ENCODE data around the gene TBC1D14.
A peak's percentile ranks its signal among the peaks of the same experiment; 100 is the strongest.

TBC1D14 gene

DNA sequence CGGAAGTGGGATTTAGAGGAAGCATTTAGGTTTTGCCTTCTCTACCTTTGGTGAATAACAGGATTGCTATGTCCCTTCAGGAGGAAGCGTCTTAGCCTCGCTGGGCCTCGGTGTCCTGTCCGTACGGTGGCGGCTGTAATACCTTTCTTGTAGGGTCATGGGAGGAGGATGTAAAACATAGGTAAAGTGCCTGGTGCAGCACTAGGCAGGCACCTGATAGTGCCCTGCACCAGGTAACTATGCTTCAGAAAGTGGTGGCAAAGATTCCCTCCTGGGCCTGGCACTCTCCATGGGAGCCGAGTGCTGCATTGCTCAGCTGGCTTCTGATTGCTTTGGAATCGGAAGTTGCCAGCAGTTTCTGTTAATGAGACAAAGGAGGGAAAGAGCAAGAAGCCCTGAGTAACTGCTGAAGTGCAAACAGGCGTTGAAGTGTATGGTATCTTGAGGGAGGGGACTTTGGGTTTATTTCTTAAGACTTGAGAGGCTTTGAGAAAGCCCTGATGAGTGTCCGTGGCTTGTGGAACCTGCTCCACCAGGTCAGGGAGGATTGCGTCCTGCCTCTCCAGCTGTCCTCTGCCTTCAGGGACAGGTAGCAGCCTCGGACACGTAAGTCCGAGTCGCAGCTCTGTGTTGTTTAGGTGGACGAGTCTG lies 45.8 kb downstream of the TBC1D14 start:
- no peak for DNase-seq

DNA sequence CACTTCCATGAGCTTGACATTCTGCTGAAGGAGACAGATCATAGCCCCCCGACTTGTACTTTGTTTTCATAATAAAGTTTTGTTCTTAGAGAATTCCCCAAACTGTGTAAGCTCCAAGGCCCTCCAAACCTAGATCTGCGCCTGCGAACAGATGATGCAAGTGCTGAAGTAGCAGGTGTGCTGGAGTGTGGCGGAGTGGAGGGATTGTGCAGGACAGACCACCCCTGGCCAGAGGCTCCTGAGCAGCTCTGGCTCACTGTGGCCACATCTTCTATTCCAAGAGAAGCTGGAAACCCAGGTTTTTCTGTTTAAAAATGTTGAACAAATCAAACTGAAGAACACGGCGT lies 46.4 kb downstream of the TBC1D14 start:
- DNase-seq = no peak

DNA sequence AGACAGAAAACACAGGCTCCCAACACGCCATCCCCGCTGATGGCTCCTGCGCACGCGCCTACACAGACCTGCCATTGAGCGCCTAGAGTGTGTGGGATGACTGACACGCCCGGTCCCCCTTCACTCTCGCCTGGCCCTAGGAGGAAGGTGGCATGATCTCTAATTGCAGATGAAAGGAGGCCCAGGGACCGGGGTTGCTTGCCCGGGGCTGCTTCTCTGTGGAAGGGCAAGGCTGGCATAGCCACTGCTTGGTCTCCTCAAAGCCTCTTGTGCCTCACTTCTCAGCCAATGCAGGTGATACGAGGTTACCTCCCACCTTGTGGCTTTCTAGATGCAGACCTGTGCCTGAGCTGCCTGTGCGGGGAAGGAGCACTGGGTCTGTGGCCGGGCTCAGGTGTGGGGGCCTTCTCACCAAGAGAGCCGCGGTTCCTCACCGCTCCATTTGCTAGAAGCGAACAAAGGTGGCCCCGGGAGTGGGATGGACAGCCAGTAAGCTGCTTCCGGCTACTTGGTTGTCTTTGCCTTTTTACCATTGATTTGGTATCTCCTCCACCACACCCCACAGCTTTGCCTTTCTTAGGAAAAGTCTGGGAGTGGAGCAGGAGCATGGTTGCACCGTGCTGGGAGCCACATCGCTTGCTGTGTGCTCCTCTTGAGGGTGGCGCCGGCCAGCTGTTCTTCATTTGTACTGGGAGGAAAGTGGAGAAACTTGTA lies 47.0 kb downstream of the TBC1D14 start:
- no peak for DNase-seq

- DNase-seq = no peak
These were observed 47.5 kb downstream of the TBC1D14 start for GRCh38 chr4:6957148-6957520.

- DNase-seq = no peak
These were observed 48.4 kb downstream of the TBC1D14 start for GRCh38 chr4:6957994-6958393.

DNA sequence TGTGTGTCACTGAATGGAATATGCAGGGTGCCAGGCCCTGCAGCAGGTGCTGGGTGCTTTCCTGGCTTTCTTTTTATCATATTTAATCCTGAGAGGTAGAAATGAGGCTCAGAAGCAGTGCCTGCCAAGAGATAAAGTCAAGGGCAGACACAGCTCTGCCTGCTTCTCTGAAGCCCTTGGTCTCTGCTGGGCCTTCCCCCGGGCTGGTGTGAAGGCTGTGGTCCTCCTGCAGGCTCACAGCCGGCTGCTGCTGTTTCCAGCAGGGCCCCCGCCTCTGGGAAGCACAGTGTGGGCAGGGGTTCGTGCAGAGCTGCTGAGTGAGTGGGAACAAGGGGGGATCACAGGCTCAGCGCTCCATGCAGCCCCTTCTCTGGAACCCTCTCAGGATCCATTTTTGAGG lies 49.6 kb downstream of the TBC1D14 start:
- DNase-seq = no peak

DNA sequence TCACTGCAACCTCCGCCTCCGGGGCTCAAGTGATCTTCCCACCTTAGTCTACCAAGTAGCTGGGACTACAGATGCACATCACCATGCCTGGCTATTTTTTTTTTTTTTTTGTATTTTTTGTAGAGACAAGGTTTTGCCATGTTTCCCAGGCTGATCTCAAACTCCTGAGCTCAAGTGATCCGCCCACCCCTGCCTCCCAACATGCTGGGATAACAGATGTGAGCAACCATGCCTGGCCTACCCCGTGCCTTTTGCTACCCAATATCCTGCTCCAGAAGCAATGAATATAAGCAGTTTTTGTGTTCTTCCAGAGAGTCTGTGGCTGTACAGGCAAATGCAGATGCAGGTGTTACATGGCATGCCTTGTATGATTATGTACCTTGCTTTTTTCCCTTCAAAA lies 50.5 kb downstream of the TBC1D14 start:
- DNase-seq = no peak

DNA sequence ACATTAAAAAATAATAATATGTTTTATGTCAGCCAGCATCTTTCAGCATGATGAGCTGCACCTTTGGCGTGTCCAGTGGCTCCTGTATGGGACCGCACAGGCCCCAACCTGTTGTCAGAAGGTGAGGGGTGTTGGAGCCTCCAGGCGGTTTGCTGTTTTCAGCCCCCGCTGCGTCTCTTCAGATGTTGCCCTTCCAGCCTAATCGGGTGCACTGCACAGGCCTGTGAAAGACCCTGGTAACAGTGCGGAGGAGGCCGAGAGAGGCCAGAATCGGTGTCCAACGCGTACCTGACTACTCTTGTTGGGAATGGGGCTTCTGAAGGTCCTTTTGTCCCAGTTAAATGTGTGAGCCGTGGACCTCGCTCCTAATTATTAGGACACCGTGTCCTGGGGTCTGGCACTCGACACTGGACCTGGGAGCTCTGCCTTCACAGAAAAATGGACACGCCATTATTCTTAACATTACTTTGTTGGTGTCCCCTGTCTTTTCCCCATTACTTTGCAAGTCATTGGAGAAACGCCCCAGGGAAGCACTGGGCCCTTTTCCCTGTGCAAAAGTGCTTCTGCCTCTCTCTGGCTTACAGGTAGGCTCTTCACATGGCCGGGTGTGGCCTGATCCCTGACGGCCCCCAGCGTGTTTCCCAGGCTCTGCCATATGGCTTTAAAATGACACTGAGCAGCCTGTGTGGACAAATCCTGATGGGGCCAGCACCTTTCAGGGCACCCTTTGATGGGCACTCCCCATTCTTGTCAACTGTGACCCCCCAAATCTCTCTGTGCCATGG lies 51.2 kb downstream of the TBC1D14 start:
- no peak for DNase-seq

DNA sequence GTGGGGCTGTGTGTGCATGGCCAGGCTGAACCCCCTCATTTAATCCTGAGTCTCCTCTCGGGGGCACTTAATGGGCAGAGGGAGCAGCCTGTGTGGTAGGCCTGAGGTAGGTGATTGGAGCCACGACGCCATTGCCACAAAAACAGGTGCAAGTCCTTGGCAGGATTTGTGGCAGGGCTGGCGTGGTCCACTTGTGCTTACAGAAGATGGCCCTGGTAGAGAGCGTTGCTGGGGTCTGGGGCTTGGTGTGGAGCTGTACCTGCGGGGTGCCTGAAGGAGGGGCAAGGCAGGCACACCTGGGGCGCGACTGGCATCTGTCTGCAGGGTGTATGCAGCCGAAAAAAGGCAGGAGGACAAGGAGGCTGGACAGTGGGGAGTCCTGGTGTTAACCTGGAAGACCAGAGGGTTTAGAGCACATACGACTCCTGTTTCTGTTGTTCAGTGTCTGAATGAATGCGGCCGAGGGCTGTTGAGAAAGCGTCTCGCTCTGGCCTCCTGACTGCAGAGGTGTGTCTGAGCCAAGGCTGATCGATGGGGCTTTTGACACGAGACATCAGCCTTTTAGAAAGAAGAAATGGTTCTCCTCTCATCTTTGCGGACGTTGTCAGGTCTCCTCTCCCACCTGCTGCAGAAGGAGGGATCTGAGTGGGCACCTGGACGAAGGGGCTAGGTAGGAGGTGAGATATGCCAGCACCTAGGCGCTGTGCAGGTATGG lies 52.0 kb downstream of the TBC1D14 start:
- no peak for DNase-seq

- DNase-seq = no peak
These were observed 52.8 kb downstream of the TBC1D14 start for GRCh38 chr4:6962211-6963041.

GRCh38 chr4:6963139-6963611 lies 53.5 kb downstream of the TBC1D14 start:
- no peak for DNase-seq

DNA sequence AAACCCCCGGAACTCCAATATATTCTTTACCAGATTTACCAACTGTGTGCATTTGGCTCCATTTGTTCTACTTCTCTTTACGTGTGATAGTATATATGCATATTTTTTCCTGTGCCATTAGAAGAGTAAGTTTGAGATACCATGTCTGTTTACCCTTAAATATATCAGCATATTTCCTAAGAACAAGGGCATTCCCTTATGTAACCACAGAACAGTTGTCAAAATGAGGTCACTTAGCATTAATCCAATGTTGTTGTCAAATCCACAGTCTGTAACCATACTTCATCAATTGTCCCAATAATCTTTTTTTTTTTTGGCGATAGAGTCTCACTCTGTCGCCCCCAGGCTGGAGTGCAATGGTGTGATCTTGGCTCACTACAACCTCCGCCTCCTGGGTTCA lies 55.2 kb downstream of the TBC1D14 start:
- DNase-seq = no peak

GRCh38 chr4:6965329-6965728 lies 55.7 kb downstream of the TBC1D14 start:
- no peak for DNase-seq

DNA sequence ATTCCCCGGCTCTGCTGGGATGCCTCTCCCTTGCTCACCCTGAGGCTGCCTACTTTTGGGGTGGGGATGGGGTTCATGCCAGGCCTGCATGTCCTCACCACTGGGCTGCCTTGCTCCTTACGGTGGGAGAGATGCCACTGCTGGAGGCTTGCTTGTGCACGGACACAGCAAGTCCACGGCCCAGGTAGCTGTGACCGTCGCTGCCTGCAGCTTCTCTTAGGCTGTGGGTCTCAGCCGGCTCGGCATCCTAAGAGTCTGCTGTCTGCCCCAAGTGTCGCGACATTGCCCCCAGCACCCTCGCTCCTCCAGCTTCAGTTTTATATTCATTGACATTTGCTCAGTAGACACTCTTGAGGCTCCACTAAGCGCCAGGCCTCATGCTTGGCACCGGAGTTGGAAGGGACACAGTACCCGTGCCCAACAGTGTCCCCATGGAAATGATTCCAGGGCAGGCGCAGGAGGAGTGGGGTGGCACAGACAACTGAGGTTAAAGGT lies 58.3 kb downstream of the TBC1D14 start:
- no peak for DNase-seq

DNA sequence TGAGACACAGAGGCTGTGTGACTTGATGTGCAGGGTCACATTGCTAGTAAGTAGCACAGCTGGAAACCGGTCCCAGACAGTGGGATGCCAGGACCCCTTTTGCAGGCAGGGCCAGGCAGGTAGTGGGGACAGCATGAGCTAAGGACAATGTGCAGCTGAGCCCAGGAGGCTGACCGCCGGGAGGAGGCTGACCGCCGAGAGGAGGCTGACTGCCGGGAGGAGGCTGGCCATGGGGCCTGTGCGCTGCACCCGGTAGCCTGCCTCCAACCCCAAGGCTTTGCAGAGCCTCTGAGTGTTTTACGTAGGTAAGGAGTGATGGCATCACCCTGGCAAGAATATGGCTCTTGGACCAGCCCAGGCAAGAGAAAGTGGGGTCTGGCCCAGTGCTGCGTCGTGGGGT lies 58.9 kb downstream of the TBC1D14 start:
- no peak for DNase-seq

DNA sequence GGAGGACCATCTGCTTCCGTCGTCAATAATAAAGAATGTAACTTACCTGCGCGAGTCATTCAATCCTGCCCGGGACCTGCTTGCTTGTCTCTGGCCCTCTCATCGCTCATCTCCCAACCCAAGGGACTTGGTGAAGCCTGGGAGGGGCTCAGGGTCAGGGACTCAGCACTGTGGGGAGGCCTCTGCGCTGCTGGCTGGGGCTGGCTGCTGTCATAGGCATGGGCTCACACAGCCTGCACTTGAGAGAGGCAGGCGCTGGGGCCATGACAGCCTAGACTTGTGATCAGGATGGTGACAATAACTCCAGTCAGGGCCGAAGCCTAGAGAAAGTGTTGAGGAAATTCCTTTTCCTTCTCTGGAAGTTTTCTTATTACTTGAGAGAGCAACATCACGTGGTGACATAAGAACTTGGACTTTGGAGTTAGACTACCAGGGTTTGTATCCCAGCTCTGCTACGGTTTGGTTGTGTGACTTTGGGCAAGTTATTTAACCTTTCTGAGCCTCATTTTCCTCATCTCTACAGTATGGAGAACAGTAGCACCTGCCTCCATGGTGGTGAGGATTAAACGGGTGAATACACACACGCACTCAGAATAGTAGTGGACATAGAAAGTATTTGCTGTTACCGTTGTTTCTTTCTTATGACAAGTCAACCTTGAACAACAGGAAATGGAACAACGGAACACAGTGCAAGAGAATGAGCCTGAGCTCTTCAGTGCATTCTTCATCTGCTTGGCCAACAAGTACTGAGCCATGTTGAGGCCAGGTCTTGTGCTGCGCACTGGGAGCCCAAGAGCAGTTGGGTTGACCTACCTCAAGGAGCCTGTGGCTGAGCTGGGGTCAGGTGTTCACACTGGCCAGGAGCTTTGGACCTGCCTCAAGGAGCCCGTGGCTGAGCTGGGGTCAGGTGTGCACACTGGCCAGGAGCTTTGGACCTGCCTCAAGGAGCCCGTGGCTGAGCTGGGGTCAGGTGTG lies 60.5 kb downstream of the TBC1D14 start:
- no peak for DNase-seq

DNA sequence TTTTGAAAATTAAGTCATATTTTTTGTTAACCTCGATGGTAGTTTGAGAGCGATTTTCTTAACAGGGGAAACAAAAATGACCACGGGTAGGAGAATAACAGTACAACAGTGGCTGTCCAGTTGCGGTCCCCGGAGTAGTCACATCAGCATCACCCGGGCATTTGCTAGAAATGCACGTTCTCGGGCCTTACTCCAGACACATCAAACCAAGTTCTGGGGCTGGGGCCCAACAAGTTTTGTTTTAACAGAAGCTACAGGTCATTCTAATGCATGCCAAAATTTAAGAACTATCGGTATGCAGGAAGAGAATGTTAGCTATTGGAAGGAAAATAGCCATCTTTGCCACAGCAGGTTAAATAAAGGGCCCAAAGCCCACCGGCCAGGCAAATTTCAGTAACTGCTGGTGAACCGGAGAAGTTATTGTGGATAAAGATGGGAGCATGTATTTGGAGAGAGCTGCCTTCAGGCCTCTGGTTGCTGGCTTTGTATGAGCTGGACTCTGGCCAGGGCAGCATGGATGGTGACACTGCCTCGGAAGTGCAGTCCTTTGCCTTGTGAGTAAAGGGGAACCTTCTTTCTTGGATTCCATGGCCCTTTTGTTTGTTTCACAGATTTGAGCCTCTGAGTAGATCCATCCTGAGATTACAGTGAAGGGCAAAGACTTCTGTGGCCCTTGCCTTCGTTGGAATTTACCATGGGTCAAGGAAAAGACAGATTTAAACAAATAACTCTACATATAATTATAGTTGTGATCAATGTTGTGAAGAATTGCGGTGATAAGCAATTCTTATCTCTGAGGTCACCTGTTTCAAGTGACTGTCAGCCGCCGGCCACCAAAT lies 62.1 kb downstream of the TBC1D14 start:
- DNase-seq = no peak

DNA sequence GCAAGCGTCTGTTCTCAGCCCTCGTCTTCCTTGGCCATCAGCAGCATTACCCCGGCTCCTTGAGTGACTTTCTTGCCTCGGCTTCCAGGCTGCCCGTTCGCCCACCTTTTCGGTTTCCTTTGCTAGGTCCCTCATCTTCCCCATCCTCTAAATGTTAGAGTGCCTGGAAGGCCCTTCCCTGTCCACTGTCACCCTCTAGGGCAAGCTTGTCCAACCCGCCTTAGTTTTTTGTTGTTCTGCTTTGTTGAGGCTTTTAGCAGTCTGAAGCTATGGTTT lies 62.7 kb downstream of the TBC1D14 start:
- DNase-seq = no peak

DNA sequence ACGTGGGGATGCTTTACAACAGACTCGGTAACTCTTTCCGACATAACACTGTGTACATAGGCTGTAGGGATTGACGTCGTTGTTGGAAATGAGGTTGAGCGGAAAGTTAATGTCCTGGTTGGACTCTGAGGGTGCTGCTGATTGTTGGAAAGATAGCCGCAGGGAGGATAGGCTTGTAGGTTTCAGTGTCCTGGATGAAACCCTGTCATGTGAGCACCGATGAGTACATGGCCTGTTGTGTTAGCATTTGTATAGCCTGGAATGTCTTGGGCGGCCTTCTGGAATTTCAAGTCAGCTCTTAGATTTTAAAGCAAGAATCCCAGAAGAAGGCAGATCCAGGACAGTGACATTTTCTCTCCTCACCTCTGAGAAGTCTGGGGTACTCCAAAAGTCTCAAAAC lies 63.3 kb downstream of the TBC1D14 start:
- no peak for DNase-seq

GRCh38 chr4:6974138-6974848 lies 64.7 kb downstream of the TBC1D14 start:
- DNase-seq = peak; percentile 50
